Type B pancreatic cell (in vitro differentiated cells): Measurements from ENCODE around the gene U2AF1L4. TPM values are rescaled to one million over a fixed set of nuclear protein-coding genes. Genes with fewer than 3 reads are reported as not detected.

Experiments
- DNase-seq: peaks from one replicate; pipeline ENCODE4 v3.0.0; 2021; ENCODE audit warnings: mixed read lengths; ENCODE audit not compliant: unreplicated experiment; ENCODE audit errors: extremely low spot score
- H3K27ac Mint-ChIP-seq: 2 replicates; pipeline ENCODE4 v1.8.0; 2021; ENCODE audit warnings: mild to moderate bottlenecking, mixed read lengths
- H3K27me3 Mint-ChIP-seq: 2 replicates; pipeline ENCODE4 v1.8.0; 2021; ENCODE audit warnings: mixed read lengths
- H3K36me3 Mint-ChIP-seq: 2 replicates; pipeline ENCODE4 v1.8.0; 2021; ENCODE audit warnings: mixed read lengths
- H3K4me1 Mint-ChIP-seq: one replicate; pipeline ENCODE4 v1.8.0; 2021; ENCODE audit warnings: mixed read lengths; ENCODE audit not compliant: unreplicated experiment
- H3K4me3 Mint-ChIP-seq: 2 replicates; pipeline ENCODE4 v1.8.0; 2021; ENCODE audit warnings: mild to moderate bottlenecking, mixed read lengths
- H3K9me3 Mint-ChIP-seq: 2 replicates; pipeline ENCODE4 v1.8.0; 2021; ENCODE audit warnings: mixed read lengths
- CTCF ChIP-seq: fragments of 200-600 bp; sonication (generic); conservative IDR thresholded peaks from 2 replicates; pipeline ENCODE4 v1.5.0; 2021; ENCODE audit warnings: antibody characterized with exemption, mild to moderate bottlenecking
- long read RNA-seq: library from polyadenylated mRNA; unstranded; transcript quantifications from one replicate; pipeline ENCODE4 v2.0.0, GENCODE V29; 2020
- total RNA-seq: library from RNA; stranded (reverse); gene quantifications from 2 replicates; pipeline ENCODE4 v1.2.1, GENCODE V29; 2021; ENCODE audit warnings: low replicate concordance

The U2AF1L4 gene
- 22.2 and 25.4 TPM in 2 replicates for total RNA-seq
- long read RNA-seq, partial matches to known transcripts, result 1 of 12 reads
- long read RNA-seq, other reads (novel, unspliced or antisense), result 10 of 12 reads

GRCh38 chr19:35745328-35746086, at the start of gene U2AF1L4, which contains the start of gene PSENEN:
Gene U2AF1L4, minus strand, starts transcription at chr19:35745418. Its CDS starts 27 bp downstream, at chr19:35745391.
Gene PSENEN, plus strand, starts transcription at chr19:35745651. Its CDS starts 280 bp downstream, at chr19:35745931.
- TF ChIP-seq CTCF, result no peak
- no peaks in the 10 kb centered on the region for H3K27me3 Mint-ChIP-seq
- H3K27ac Mint-ChIP-seq, result peak within 1 kb of the TSS; percentile 100
- peak; percentile 97 for DNase-seq
- peak within 1 kb of the TSS; percentile 99 for H3K4me3 Mint-ChIP-seq
- H3K4me1 Mint-ChIP-seq, result peaks cover 30% of the 10 kb centered on the region
- H3K9me3 Mint-ChIP-seq, result no peaks in the 10 kb centered on the region
- H3K36me3 Mint-ChIP-seq, result no peaks in the 10 kb centered on the region

GRCh38 chr19:35793381-35794165, 48.4 kb upstream of the U2AF1L4 start:
- H3K4me3 Mint-ChIP-seq, result no peak overlapping the region
- H3K9me3 Mint-ChIP-seq, result no peaks in the 10 kb centered on the region
- no peaks in the 10 kb centered on the region for H3K36me3 Mint-ChIP-seq
- no peak for TF ChIP-seq CTCF
- no peak overlapping the region for H3K27ac Mint-ChIP-seq
- DNase-seq, result no peak
- H3K27me3 Mint-ChIP-seq, result peaks cover 34% of the 10 kb centered on the region
- no peaks in the 10 kb centered on the region for H3K4me1 Mint-ChIP-seq

DNA sequence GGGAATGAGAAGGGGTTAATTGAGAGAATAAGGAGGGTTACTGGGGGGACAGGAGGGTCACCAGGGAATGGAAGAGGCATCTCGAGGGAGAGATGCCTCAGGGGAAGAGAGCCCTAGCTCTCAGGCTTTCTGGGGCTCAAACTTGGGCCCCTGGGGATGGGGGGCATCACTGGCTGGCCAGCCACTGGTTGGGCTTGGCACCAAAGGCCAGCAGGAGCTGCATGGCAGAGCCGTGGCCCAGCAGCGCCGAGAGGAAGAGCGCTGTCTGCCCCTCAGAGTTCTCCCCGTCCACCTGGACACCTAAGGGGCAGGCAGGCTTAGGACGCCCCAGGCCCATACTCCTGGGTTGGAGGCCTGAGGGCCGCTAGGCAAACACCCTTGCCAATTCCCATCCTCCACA, 47.7 kb upstream of the U2AF1L4 start:
- no peaks in the 10 kb centered on the region for H3K4me1 Mint-ChIP-seq
- no peak for TF ChIP-seq CTCF
- H3K4me3 Mint-ChIP-seq, result no peak overlapping the region
- no peaks in the 10 kb centered on the region for H3K36me3 Mint-ChIP-seq
- no peak overlapping the region for H3K27ac Mint-ChIP-seq
- H3K9me3 Mint-ChIP-seq, result no peaks in the 10 kb centered on the region
- H3K27me3 Mint-ChIP-seq, result peaks cover 29% of the 10 kb centered on the region
- no peak for DNase-seq

GRCh38 chr19:35792312-35792711, 47.1 kb upstream of the U2AF1L4 start:
- TF ChIP-seq CTCF, result no peak
- Mint-ChIP-seq H3K9me3 (no peaks in the 10 kb centered on the region), H3K27me3 (peaks cover 24% of the 10 kb centered on the region), H3K36me3 (no peaks in the 10 kb centered on the region), H3K27ac (no peak overlapping the region), H3K4me3 (no peak overlapping the region), H3K4me1 (no peaks in the 10 kb centered on the region)
- DNase-seq, result no peak

GRCh38 chr19:35791814-35792279, 46.6 kb upstream of the U2AF1L4 start:
- Mint-ChIP-seq H3K27me3 (peaks cover 20% of the 10 kb centered on the region), H3K4me3 (no peak overlapping the region), H3K9me3 (no peaks in the 10 kb centered on the region), H3K4me1 (no peaks in the 10 kb centered on the region), H3K36me3 (no peaks in the 10 kb centered on the region), H3K27ac (no peak overlapping the region)
- no peak for TF ChIP-seq CTCF
- DNase-seq, result no peak
